ENCODE data around the gene A3GALT2.

A3GALT2 gene

DNA sequence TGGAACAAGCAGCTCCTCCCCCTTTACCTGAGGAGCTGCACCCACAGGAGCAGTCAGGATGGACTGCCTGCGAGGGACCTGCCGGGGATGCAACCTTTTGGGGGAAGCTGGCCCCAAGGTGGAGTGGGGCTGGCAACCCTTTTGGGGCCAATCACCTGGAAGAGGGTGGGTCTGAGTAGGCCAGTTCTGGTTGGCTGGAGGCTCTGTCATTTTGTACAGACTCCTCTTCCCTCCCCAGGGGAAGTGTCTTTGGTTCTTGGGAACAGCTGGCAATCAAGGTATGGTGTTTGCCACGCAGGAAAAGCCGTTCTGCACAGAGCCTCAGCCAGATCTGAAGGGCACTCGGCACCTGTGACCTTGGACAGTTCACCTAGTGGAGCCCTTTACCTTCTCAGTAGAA lies 280 bp upstream of the A3GALT2 start:
- Histone ChIP-seq H3K4me2 (no peak overlapping the region), H3K27me3 (ENCODE audit: insufficient read depth, low read depth) (no peaks in the 10 kb centered on the region), H3K4me3 (IDR thresholded peaks at IDR 0.05; ENCODE audit: insufficient read depth, low read depth, low read length) (no peak overlapping the region), H3K4me1 (ENCODE audit: low read depth, poor library complexity, severe bottlenecking) (no peaks in the 10 kb centered on the region), H4K20me1 (ENCODE audit: insufficient read depth) (no peaks in the 10 kb centered on the region), H3K79me2 (ENCODE audit: insufficient read depth, low read depth) (no peaks in the 10 kb centered on the region), H3K27ac (no peak overlapping the region), H3K9ac (no peak overlapping the region), H3K36me3 (ENCODE audit: insufficient read depth) (no peaks in the 10 kb centered on the region), H2AFZ (ENCODE audit: low read depth) (no peak overlapping the region)
- TF ChIP-seq, protein P1, sequence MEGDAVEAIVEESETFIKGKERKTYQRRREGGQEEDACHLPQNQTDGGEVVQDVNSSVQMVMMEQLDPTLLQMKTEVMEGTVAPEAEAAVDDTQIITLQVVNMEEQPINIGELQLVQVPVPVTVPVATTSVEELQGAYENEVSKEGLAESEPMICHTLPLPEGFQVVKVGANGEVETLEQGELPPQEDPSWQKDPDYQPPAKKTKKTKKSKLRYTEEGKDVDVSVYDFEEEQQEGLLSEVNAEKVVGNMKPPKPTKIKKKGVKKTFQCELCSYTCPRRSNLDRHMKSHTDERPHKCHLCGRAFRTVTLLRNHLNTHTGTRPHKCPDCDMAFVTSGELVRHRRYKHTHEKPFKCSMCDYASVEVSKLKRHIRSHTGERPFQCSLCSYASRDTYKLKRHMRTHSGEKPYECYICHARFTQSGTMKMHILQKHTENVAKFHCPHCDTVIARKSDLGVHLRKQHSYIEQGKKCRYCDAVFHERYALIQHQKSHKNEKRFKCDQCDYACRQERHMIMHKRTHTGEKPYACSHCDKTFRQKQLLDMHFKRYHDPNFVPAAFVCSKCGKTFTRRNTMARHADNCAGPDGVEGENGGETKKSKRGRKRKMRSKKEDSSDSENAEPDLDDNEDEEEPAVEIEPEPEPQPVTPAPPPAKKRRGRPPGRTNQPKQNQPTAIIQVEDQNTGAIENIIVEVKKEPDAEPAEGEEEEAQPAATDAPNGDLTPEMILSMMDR (conservative IDR thresholded peaks at IDR 0.05; ENCODE audit: low read depth, low read length): no peak

DNA sequence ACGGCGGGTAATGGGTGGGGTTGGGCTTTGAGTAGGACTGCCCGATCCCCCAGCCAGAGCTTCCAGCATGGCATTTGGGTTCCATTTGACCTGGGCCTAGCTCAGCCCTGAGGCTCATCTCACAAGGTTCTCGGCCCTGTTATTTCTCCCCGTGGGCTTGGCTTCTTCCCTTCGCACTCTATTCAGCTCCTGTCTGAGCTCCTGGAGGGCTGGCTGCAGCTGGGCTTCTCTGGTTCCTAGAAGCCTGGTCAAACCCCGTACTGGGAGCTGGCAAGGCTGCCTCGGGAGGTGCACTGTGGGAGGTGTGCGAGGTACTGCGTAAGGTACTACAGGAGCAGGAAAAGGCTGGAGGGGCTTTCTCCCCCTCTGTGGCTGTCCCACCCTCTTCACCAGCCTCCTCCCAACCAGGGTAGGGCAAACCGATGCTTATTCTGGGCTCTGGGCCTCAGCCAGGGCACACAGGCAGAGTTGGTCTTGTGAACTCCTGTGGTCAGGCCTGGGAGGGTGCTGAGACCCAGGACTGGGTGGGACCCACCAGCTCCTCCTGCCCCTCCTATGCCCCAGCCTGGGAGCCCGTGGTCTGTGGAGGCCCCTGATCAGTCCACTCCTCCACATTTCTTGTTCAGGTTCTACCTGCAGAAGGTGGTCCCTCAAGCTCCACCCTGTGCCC lies 814 bp downstream of the A3GALT2 start:
- no peaks in the 10 kb centered on the region for H4K20me1 ChIP-seq (ENCODE audit: insufficient read depth)
- no peaks in the 10 kb centered on the region for H3K4me1 ChIP-seq (ENCODE audit: low read depth, poor library complexity, severe bottlenecking)
- no peaks in the 10 kb centered on the region for H3K79me2 ChIP-seq (ENCODE audit: insufficient read depth, low read depth)
- H3K36me3 ChIP-seq (ENCODE audit: insufficient read depth): no peaks in the 10 kb centered on the region
- H3K9ac ChIP-seq: no peak overlapping the region
- H3K4me3 ChIP-seq (IDR thresholded peaks at IDR 0.05; ENCODE audit: insufficient read depth, low read depth, low read length): no peak overlapping the region
- no peak overlapping the region for H3K4me2 ChIP-seq
- H3K27ac ChIP-seq: no peak overlapping the region
- TF ChIP-seq, protein P1 (conservative IDR thresholded peaks at IDR 0.05; ENCODE audit: low read depth, low read length): no peak
- no peak overlapping the region for H2AFZ ChIP-seq (ENCODE audit: low read depth)
- H3K27me3 ChIP-seq (ENCODE audit: insufficient read depth, low read depth): no peaks in the 10 kb centered on the region

DNA sequence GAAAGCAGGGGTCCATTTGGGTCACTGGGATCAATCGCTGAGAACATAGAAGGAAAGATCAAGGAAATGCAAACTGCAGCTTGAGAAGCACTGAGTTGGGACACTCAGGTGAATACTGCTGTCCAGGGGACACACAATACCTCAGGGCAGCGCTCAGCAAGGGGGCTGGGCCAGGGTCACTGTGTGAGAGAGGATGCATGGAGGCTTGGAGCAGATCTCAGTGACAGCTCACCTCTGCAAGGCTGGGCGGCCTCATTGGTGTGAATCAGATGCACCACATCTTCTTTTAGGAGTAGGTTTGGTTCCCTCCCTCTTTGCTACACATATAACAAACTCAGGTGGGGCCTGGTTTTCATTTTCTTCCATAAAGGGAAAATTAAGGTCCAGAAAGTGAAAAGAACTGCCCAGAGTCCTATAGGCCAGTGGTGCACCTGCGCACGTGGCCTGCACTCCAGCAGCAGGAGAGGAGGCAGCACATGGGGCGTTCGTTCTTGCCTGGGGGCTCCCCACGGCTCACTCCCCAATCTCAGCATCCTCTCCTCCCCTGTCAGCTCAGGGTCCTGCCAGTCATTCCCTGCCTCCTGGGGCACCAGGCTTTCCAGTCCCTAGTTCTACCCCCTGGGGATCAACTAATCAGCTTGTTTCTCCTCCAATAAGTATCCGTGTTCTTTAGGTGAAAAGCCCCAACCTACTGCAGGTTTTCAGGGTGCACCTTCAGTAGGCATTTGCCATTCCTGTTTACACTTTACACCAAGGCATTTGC lies 1.5 kb downstream of the A3GALT2 start:
- H4K20me1 ChIP-seq (ENCODE audit: insufficient read depth): no peaks in the 10 kb centered on the region
- no peak overlapping the region for H3K27ac ChIP-seq
- H3K27me3 ChIP-seq (ENCODE audit: insufficient read depth, low read depth): no peaks in the 10 kb centered on the region
- H2AFZ ChIP-seq (ENCODE audit: low read depth): no peak overlapping the region
- no peaks in the 10 kb centered on the region for H3K4me1 ChIP-seq (ENCODE audit: low read depth, poor library complexity, severe bottlenecking)
- no peak overlapping the region for H3K9ac ChIP-seq
- no peak overlapping the region for H3K4me2 ChIP-seq
- TF ChIP-seq, protein P1 (conservative IDR thresholded peaks at IDR 0.05; ENCODE audit: low read depth, low read length): no peak
- no peak overlapping the region for H3K4me3 ChIP-seq (IDR thresholded peaks at IDR 0.05; ENCODE audit: insufficient read depth, low read depth, low read length)
- no peaks in the 10 kb centered on the region for H3K36me3 ChIP-seq (ENCODE audit: insufficient read depth)
- H3K79me2 ChIP-seq (ENCODE audit: insufficient read depth, low read depth): no peaks in the 10 kb centered on the region

DNA sequence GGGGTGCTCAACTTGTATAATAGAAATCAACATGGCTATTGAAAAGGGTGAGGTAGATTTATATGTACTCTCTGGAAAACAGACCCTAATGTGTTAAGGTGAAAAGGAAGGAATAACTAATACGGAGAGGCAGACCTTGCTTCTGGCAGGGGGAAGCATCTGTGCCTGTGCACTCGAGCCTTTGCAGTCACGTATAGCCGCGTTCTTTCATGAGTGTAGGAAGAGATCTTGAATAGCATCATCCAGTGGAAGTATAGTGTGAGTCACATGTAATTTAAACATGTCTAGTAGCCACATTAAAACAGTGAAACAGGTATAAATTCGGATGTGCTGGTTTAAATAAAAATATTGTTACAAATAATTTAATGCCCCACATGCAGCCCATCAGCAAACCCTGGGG lies 3.0 kb downstream of the A3GALT2 start:
- Histone ChIP-seq H3K4me1 (ENCODE audit: low read depth, poor library complexity, severe bottlenecking) (no peaks in the 10 kb centered on the region), H2AFZ (ENCODE audit: low read depth) (no peak overlapping the region), H3K27me3 (ENCODE audit: insufficient read depth, low read depth) (no peaks in the 10 kb centered on the region), H3K79me2 (ENCODE audit: insufficient read depth, low read depth) (no peaks in the 10 kb centered on the region), H3K9ac (no peak overlapping the region), H3K4me2 (no peak overlapping the region), H4K20me1 (ENCODE audit: insufficient read depth) (no peaks in the 10 kb centered on the region), H3K4me3 (IDR thresholded peaks at IDR 0.05; ENCODE audit: insufficient read depth, low read depth, low read length) (no peak overlapping the region), H3K27ac (no peak overlapping the region), H3K36me3 (ENCODE audit: insufficient read depth) (no peaks in the 10 kb centered on the region)
- TF ChIP-seq, protein P1 (conservative IDR thresholded peaks at IDR 0.05; ENCODE audit: low read depth, low read length): no peak

Data from KMS-11 (cell line).